Fibroblast of lung (primary cell): ENCODE measurements around the gene ARHGEF39. TPM values are rescaled to one million over a fixed set of nuclear protein-coding genes. Genes with fewer than 3 reads are reported as not detected.

Experiments used
- DNase-seq, 2 donors: peaks; one replicate each; pipeline versions ENCODE4 v3.0.0 to v3.0.0-alpha.2; 2010; ENCODE audit warnings: low read depth in 2 of 2
- H2AFZ ChIP-seq: 2 replicates; pipeline ENCODE4 v1.5.1; 2012; ENCODE audit warnings: low read length, control low read depth, inconsistent platforms
- H3K27ac ChIP-seq: 2 replicates; pipeline ENCODE4 v1.5.1; 2011; ENCODE audit warnings: low read length, control low read depth; ENCODE audit not compliant: insufficient read depth
- H3K27me3 ChIP-seq: 2 replicates; pipeline ENCODE4 v1.5.1; 2011; ENCODE audit warnings: mild to moderate bottlenecking, low read length; ENCODE audit not compliant: control insufficient read depth, insufficient read depth
- H3K36me3 ChIP-seq: 2 replicates; pipeline ENCODE4 v1.5.1; 2011; ENCODE audit warnings: low read length; ENCODE audit not compliant: control insufficient read depth, insufficient read depth
- H3K4me1 ChIP-seq: 2 replicates; pipeline ENCODE4 v1.5.1; 2011; ENCODE audit warnings: low read length; ENCODE audit not compliant: control insufficient read depth, insufficient read depth; ENCODE audit errors: extremely low read depth
- H3K4me2 ChIP-seq: 2 replicates; pipeline ENCODE4 v1.5.1; 2011; ENCODE audit warnings: low read length, control low read depth; ENCODE audit not compliant: insufficient read depth; ENCODE audit errors: extremely low read depth
- H3K4me3 ChIP-seq, 4 experiments: fragments of 200-600 bp in 1 of 4; sonication (generic) in 1 of 4; replicated peaks in 1 of 4; 2 replicates each; pipeline ENCODE4 v1.5.1; 2011 to 2016; ENCODE audit warnings: low read length in 4 of 4, low read depth in 3 of 4, mild to moderate bottlenecking in 3 of 4, control low read depth in 2 of 4, inconsistent platforms in 1 of 4, mixed read lengths in 1 of 4; ENCODE audit not compliant: insufficient read depth in 1 of 4; ENCODE audit errors: control extremely low read depth in 1 of 4
- H3K79me2 ChIP-seq: 2 replicates; pipeline ENCODE4 v1.5.1; 2012; ENCODE audit warnings: mild to moderate bottlenecking, low read length, inconsistent platforms; ENCODE audit not compliant: control insufficient read depth, insufficient read depth
- H3K9ac ChIP-seq: 2 replicates; pipeline ENCODE4 v1.5.1; 2011; ENCODE audit warnings: mild to moderate bottlenecking, low read length, control low read depth; ENCODE audit not compliant: insufficient read depth
- H3K9me3 ChIP-seq: 2 replicates; pipeline ENCODE4 v1.5.1; 2012; ENCODE audit warnings: low read depth, low read length; ENCODE audit not compliant: control insufficient read depth, insufficient read depth
- H4K20me1 ChIP-seq: 2 replicates; pipeline ENCODE4 v1.5.1; 2011; ENCODE audit warnings: low read length; ENCODE audit not compliant: control insufficient read depth, insufficient read depth; ENCODE audit errors: extremely low read depth
- EZH2 ChIP-seq: IDR thresholded peaks from 2 replicates; pipeline ENCODE4 v1.5.1; 2012; ENCODE audit warnings: low read length, control low read depth, mild to moderate bottlenecking; ENCODE audit errors: missing control alignments
- polyA plus RNA-seq, 2 donors: library from polyadenylated mRNA; depleted of rRNA in 1 of 2; stranded (reverse) in 1 of 2; unstranded in 1 of 2; fragments of >200 nt; gene quantifications; 2 replicates each; pipeline ENCODE4 v1.2.1, GENCODE V29; 2011 to 2012; ENCODE audit warnings: missing spikeins in 1 of 2
- total RNA-seq: library from RNA; depleted of rRNA; stranded (reverse); fragments of >200 nt; gene quantifications from 2 replicates; pipeline ENCODE4 v1.2.1, GENCODE V29; 2014
- TF ChIP-seq, protein P1 (sequence below), 2 donors: IDR thresholded peaks in 1 of 2; conservative IDR thresholded peaks in 1 of 2; 1 replicate in 1 of 2; 2 replicates in 1 of 2; pipeline ENCODE4 v1.5.1; 2011 to 2012; ENCODE audit warnings: low read length in 2 of 2, control low read depth in 1 of 2, inconsistent platforms in 1 of 2, low read depth in 1 of 2, mild to moderate bottlenecking in 1 of 2

The ARHGEF39 gene
- total and polyA plus RNA-seq, 2 donors (not counting 1 experiment from before 2014, with no cell fraction given) = 0.66 to 0.77 TPM

DNA sequence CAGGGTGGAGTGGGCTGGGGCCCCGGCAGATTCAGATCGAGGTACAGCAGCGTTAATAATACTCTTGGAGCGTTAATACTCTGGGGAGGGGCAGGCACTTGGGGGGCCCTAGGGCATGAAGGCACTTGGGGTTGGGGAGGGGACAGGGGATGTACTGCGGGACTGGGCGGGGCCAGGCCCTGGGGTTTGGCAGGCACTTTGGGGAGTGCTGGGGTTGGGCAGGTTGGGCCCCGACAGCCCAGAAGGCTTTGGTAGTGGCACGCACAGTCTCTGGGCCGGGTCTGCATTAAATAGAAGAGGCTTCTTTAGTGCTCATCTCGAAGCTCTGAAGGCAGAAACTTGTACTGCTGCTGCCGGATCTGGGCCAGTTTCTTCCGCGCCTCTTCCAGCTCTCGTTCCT lies 32.5 kb upstream of the ARHGEF39 start:
- Histone ChIP-seq H3K9me3 (no peaks in the 10 kb centered on the region), H3K4me2 (no peak overlapping the region), H3K36me3 (peaks cover 47% of the 10 kb centered on the region), H4K20me1 (no peaks in the 10 kb centered on the region), H3K4me3 (no peak overlapping the region), H3K27ac (no peak overlapping the region), H3K79me2 (no peaks in the 10 kb centered on the region), H3K27me3 (no peaks in the 10 kb centered on the region), H3K9ac (no peak overlapping the region), H2AFZ (no peak overlapping the region), H3K4me1 (peaks cover 6% of the 10 kb centered on the region)
- no peak for DNase-seq
- TF ChIP-seq, protein P1, sequence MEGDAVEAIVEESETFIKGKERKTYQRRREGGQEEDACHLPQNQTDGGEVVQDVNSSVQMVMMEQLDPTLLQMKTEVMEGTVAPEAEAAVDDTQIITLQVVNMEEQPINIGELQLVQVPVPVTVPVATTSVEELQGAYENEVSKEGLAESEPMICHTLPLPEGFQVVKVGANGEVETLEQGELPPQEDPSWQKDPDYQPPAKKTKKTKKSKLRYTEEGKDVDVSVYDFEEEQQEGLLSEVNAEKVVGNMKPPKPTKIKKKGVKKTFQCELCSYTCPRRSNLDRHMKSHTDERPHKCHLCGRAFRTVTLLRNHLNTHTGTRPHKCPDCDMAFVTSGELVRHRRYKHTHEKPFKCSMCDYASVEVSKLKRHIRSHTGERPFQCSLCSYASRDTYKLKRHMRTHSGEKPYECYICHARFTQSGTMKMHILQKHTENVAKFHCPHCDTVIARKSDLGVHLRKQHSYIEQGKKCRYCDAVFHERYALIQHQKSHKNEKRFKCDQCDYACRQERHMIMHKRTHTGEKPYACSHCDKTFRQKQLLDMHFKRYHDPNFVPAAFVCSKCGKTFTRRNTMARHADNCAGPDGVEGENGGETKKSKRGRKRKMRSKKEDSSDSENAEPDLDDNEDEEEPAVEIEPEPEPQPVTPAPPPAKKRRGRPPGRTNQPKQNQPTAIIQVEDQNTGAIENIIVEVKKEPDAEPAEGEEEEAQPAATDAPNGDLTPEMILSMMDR (conservative IDR thresholded peaks at IDR 0.05 in 1 of 2, IDR thresholded peaks at IDR 0.05 in 1 of 2; ENCODE audit: low read depth in 1 of 2, low read length in 2 of 2) = no peak
- TF ChIP-seq EZH2 = no peak

DNA sequence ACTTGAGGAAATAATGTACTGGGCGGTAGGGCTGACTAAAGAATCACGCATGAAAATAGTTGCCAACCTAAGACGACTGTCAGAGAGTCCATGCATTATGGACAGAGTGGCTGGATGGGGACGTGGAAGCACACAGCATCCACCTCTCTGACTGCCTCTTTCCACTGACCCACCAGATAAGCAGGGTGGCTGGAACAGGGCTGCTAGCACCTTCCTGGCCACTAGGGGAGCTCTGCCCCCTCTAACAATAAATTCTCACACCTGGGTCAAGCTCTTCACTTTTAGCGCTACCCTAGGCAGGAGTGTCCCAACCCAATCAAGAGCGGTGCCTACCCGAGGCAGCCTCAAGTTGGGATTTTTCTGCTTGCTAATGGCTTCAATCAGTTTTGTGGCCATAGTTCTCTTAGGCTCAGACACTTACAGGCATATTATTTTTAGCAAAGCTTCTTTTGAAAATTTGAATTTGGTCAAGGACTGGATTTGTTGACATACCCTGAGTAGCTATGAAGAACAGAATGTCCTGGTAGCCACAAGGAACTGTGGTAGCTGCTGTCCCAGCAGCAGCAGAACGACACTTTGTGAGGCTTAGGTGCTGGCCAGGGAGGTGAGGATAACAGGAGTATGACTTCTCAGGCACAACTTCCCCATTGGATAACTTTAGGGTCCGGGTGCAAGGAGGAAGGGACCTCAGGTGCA lies 31.7 kb upstream of the ARHGEF39 start:
- Histone ChIP-seq H3K36me3 (peaks cover 44% of the 10 kb centered on the region), H3K4me3 (no peak overlapping the region), H3K27me3 (no peaks in the 10 kb centered on the region), H3K79me2 (no peaks in the 10 kb centered on the region), H3K4me2 (no peak overlapping the region), H4K20me1 (no peaks in the 10 kb centered on the region), H3K9me3 (no peaks in the 10 kb centered on the region), H2AFZ (no peak overlapping the region), H3K27ac (no peak overlapping the region), H3K4me1 (peaks cover 6% of the 10 kb centered on the region), H3K9ac (no peak overlapping the region)
- peak; percentile 38 to 55 for DNase-seq
- TF ChIP-seq, protein P1 (conservative IDR thresholded peaks at IDR 0.05 in 1 of 2, IDR thresholded peaks at IDR 0.05 in 1 of 2; ENCODE audit: low read depth in 1 of 2, low read length in 2 of 2) = peak; percentile 84 to 96
- no peak for TF ChIP-seq EZH2

DNA sequence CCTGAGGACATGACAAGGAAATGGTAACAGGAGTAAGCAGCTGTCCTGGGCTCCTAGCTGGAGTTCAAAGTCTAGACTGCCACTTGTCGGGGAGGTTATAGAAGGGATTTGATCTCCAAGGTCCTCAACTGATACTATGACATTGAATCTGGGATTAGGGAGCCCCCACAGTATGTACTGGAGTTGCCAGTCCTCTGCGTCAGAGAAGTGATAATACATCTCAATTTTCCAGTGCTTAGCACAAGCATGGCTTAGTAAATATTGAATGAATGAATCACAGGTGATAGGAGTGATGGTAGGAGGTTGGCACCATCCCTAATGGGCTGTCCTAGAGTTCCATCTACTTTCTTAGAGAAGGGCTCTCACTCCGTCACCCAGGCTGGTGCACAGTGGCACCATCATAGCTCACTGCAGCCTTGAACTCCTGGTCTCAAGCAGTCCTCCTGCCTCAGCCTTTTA lies 31.0 kb upstream of the ARHGEF39 start:
- Histone ChIP-seq H3K9me3 (no peaks in the 10 kb centered on the region), H3K27me3 (no peaks in the 10 kb centered on the region), H3K9ac (no peak overlapping the region), H3K4me2 (peak overlapping the region; percentile 5), H3K4me1 (peaks cover 10% of the 10 kb centered on the region), H2AFZ (no peak overlapping the region), H3K36me3 (peaks cover 44% of the 10 kb centered on the region), H3K4me3 (no peak overlapping the region), H3K27ac (no peak overlapping the region), H4K20me1 (no peaks in the 10 kb centered on the region), H3K79me2 (no peaks in the 10 kb centered on the region)
- no peak for TF ChIP-seq EZH2
- TF ChIP-seq, protein P1 (conservative IDR thresholded peaks at IDR 0.05 in 1 of 2, IDR thresholded peaks at IDR 0.05 in 1 of 2; ENCODE audit: low read depth in 1 of 2, low read length in 2 of 2) = no peak
- DNase-seq = peak in 1 of 2 donors; percentile 58
